GM18517 (cell line): Measurements from ENCODE around the gene DDX24.
"Not testable (repeated sequence)": the region's sequence is repeated elsewhere in the genome, so short reads cannot be mapped to it uniquely, and the experiment has no call there.

Experiments used
- ATAC-seq: cut with Tn5 transposase; IDR thresholded peaks from one replicate; pipeline ENCODE4 v1.9.1; 2021; ENCODE audit warnings: mild to moderate bottlenecking, moderate library complexity; ENCODE audit not compliant: unreplicated experiment

The DDX24 gene

GRCh38 chr14:94087891-94088290 lies 6.9 kb upstream of the DDX24 start:
- no peak for ATAC-seq

- peak; percentile 28 for ATAC-seq
These were observed 401 bp upstream of the DDX24 start for GRCh38 chr14:94081386-94081820.

- no peak for ATAC-seq
These were observed 946 bp downstream of the DDX24 start for GRCh38 chr14:94079891-94080620.

GRCh38 chr14:94077823-94078222 lies 3.2 kb downstream of the DDX24 start:
- no peak for ATAC-seq

- ATAC-seq, result no peak
These were observed 3.7 kb downstream of the DDX24 start for GRCh38 chr14:94077111-94077821.

GRCh38 chr14:94075008-94075407 lies 6.0 kb downstream of the DDX24 start:
- ATAC-seq, result no peak

GRCh38 chr14:94074534-94074933 lies 6.5 kb downstream of the DDX24 start:
- ATAC-seq, result no peak

GRCh38 chr14:94072076-94072475 lies 8.9 kb downstream of the DDX24 start:
- ATAC-seq, result not testable (repeated sequence)

- ATAC-seq, result no peak
These were observed 14.8 kb downstream of the DDX24 start for GRCh38 chr14:94066089-94066676.

- ATAC-seq, result no peak
These were observed 18.6 kb downstream of the DDX24 start for GRCh38 chr14:94062344-94062940.

GRCh38 chr14:94059998-94060397 lies 21.0 kb downstream of the DDX24 start:
- ATAC-seq, result no peak

- no peak for ATAC-seq
These were observed 22.3 kb downstream of the DDX24 start for GRCh38 chr14:94058674-94059138.

GRCh38 chr14:94058128-94058673 lies 22.8 kb downstream of the DDX24 start:
- no peak for ATAC-seq

GRCh38 chr14:94056579-94057308 lies 24.3 kb downstream of the DDX24 start:
- ATAC-seq, result peak; percentile 80

GRCh38 chr14:94054936-94055335 lies 26.1 kb downstream of the DDX24 start:
- ATAC-seq, result no peak

GRCh38 chr14:94054401-94054800 lies 26.6 kb downstream of the DDX24 start:
- no peak for ATAC-seq

GRCh38 chr14:94052662-94053061 lies 28.3 kb downstream of the DDX24 start:
- no peak for ATAC-seq

- ATAC-seq, result no peak
These were observed 28.8 kb downstream of the DDX24 start for GRCh38 chr14:94052199-94052598.

GRCh38 chr14:94051779-94052178 lies 29.2 kb downstream of the DDX24 start:
- no peak for ATAC-seq

GRCh38 chr14:94051115-94051514 lies 29.9 kb downstream of the DDX24 start:
- ATAC-seq, result no peak
